ENCODE results near the gene OBI1.
"Not testable (repeated sequence)": the region's sequence is repeated elsewhere in the genome, so short reads cannot be mapped to it uniquely, and the experiment has no call there.

OBI1 gene

GRCh38 chr13:78647109-78647678 lies 11.8 kb downstream of the OBI1 start:
- not testable (repeated sequence) for DNase-seq

- DNase-seq, result no peak
Measured at GRCh38 chr13:78638216-78638615, 20.7 kb downstream of the OBI1 start.

- no peak for DNase-seq
Measured at GRCh38 chr13:78636495-78636894, 22.5 kb downstream of the OBI1 start.

- no peak for DNase-seq
Measured at GRCh38 chr13:78632996-78633395, 26.0 kb downstream of the OBI1 start.

- DNase-seq, result no peak
Measured at GRCh38 chr13:78631077-78631476, 27.9 kb downstream of the OBI1 start.

- no peak for DNase-seq
Measured at GRCh38 chr13:78630511-78630910, 28.4 kb downstream of the OBI1 start.

- no peak for DNase-seq
Measured at GRCh38 chr13:78625384-78625783, 33.6 kb downstream of the OBI1 start.

- no peak for DNase-seq
Measured at GRCh38 chr13:78623132-78623531, 35.8 kb downstream of the OBI1 start.

- DNase-seq, result no peak
Measured at GRCh38 chr13:78620936-78621470, 38.0 kb downstream of the OBI1 start.

- no peak for DNase-seq
Measured at GRCh38 chr13:78618411-78618810, 40.5 kb downstream of the OBI1 start.

GRCh38 chr13:78611040-78611439 lies 47.9 kb downstream of the OBI1 start:
- DNase-seq, result no peak

- DNase-seq, result no peak
Measured at GRCh38 chr13:78610381-78610883, 48.5 kb downstream of the OBI1 start.

GRCh38 chr13:78609464-78610205 lies 49.3 kb downstream of the OBI1 start:
- DNase-seq, result no peak

- no peak for DNase-seq
Measured at GRCh38 chr13:78608688-78609463, 50.1 kb downstream of the OBI1 start.

GRCh38 chr13:78608252-78608687 lies 50.7 kb downstream of the OBI1 start:
- DNase-seq, result no peak

GRCh38 chr13:78607409-78608251 lies 51.3 kb downstream of the OBI1 start:
- DNase-seq, result no peak

- DNase-seq, result no peak
Measured at GRCh38 chr13:78606471-78607408, 52.2 kb downstream of the OBI1 start.

GRCh38 chr13:78604782-78605611 lies 54.0 kb downstream of the OBI1 start:
- DNase-seq, result no peak

GRCh38 chr13:78603240-78603957 lies 55.6 kb downstream of the OBI1 start, which contains the start of gene POU4F1:
TSS of gene POU4F1 (minus strand) at chr13:78603552. CDS start at chr13:78603326, 226 bp downstream.
- DNase-seq, result peak; percentile 27
